Activated CD4-positive, alpha-beta T cell treated with anti-CD3 and anti-CD28 coated beads, Interleukin-10, Interleukin-2, amounts not matched to agents 100 ng/mL and 50 ng/mL, durations not matched to agents 16 hours and 8 hours (primary cell): ENCODE results near the gene FBXW11.

ENCODE experiments used
- DNase-seq: peaks from one replicate; pipeline ENCODE4 v3.0.0-alpha.2; 2020

FBXW11 gene

DNA sequence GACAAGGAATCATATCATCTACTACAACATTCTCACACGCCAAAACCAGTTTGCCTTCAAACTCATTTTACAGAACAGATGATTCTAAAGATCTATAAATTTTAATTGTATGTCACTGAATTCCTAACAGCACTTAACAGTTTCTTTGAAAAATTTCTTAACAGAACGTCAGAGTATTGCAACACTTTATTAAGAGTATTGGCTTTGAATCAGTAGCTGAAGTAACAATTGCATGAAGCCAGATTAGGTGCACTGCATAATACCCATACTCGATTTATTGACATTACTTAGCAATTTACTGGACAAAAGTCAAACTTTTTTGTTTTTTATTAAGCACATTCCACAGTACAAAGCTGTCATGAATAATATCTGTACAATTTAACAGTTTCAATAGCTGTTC, 145.1 kb downstream of the FBXW11 start:
- no peak for DNase-seq

DNA sequence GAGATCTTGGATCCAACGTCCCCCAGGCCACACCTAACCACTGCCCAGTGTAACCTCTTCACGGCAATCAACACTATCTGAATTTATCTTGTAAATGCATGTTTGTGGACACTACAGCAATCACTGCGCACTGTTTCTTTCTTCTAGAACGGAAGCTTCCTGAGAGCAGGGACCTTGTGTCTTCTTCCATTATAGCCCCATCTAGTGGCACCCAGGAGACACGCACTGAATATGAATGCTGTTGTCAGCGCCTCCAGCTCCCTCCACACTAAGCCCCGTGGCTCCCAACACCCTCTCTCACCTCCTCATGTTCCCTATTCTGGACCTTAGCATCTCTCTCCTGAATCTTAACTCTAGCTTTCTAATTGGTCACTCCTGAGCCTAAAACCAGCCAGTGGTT, 148.1 kb downstream of the FBXW11 start:
- DNase-seq = peak; percentile 22

DNA sequence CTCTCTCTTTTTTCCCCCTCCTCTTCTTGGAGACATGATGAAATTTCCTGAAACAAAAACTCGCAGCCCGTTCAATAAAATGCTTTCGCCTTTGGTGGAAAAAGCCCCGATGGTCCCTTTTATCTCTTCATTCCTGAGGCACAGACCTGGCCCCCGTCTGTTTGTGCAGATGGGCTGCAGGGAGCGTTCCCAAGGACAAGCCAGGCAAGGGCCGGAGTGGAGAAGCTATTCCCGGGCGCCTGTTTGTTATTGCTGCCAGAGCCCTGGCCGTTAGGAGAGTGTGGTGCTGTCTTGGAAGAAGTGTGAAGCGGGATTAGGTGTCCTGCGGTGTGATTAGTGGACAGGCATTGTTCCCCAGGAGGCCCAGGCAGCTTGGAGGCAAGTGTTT, 149.0 kb downstream of the FBXW11 start:
- no peak for DNase-seq

DNA sequence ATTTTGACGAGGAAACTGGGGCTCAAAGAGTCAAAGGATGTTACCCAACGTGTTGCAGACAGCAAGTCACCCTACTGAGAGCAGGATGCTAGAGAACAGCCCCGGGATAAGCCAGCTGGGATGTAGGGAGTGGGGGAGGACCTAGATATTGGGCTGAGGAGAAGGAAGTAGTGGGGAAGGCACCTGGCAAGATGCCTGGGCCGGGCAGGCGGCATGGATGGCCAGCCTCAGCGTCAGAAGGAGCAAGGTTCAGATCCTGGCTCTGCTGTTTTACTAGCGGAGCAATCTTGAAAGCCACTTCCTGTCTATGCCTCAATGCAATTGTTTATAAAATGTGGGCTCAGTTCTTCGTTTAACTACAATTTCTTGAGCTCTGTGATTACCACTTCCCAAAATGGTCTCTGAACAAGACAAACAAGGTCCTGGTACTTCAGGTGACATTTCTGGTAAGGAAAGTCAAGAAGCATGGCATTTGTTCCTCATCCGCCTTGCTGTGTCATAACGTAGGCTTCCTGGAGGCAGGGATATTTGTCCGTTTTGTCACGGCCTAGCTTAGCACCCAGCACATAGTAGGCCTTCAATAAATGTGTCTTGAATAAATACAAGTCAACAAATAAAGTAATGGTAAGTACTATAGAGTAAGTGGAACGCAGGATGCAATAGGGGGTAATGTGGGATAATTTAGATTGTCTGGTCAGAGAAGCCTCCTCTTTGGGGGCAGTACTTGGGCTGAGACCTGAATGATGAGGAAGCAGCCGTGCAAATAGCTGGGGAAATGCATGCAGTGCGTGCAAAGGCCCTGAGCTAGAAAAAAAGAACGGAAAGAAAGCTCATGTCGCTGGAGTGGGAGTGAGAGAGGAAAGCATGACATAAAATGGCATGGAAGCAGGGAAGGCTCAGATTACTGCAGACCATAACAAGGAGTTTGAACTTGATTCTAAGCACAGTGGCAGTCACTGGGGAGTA, 150.4 kb downstream of the FBXW11 start:
- DNase-seq = no peak

DNA sequence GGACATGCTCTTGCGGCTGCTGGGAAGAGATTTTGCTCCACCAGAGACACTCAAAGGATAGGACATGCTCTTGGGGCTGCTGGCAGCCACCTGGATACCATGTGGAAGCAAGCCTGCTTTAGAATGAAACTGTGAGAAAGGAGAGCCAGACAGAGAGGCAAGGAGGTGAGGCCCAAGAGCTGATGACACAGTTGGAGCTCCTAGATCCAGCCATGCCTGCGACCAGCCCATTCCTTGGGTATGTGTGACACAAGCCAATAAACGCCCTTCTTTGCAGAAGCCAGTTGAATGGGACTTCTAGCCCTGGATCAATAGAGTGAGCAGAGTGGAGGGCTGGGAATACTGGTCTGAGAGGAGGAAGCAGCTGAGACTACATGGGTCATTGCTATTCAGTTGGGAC, 151.2 kb downstream of the FBXW11 start:
- DNase-seq = no peak

DNA sequence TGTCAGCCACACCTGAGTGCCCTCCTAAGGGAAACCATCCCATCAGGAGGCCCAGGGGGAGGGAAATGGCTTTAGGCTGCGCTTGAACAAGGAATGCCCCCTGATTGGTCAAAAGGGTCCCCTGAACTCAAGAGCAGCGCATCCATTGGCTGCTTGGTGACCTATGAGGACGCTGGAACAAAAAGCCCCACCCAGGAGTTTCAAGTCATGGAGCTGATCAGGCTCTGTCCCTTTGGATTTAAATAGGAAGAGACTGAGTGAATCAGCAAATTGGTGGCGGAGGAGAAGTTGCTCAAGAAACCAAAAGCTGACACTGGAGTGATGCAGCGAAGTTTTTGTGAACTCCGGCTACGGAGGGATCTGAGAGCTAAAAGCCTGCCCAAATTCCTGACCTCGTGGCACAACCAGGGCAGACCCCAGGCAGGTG, 154.2 kb downstream of the FBXW11 start:
- DNase-seq = no peak

- DNase-seq = no peak
Measured at GRCh38 chr5:171851251-171851650, 155.2 kb downstream of the FBXW11 start.

- no peak for DNase-seq
Measured at GRCh38 chr5:171850324-171850947, 156.0 kb downstream of the FBXW11 start.

GRCh38 chr5:171849585-171850323, 156.7 kb downstream of the FBXW11 start:
- DNase-seq = no peak

GRCh38 chr5:171848911-171849520, 157.4 kb downstream of the FBXW11 start:
- no peak for DNase-seq

DNA sequence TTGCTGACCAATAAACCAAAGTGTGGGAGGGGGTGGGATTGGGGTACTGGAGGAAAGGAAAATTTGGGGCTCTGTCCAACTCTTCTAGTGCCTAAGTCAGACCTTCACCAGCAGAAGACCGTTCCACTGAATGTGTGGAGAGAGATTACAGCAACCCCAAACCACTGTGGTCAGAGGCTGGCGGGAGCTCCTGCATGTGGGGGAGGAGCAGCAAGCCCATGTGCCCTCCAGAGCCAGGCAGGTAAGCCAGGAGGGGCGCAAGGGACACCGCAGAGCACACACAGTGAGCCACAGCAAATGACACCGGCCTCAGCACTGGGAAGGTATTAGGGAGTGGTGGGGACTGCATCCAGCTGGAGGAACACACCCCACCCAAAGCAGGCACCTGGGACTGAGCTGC, 158.0 kb downstream of the FBXW11 start:
- DNase-seq = no peak

DNA sequence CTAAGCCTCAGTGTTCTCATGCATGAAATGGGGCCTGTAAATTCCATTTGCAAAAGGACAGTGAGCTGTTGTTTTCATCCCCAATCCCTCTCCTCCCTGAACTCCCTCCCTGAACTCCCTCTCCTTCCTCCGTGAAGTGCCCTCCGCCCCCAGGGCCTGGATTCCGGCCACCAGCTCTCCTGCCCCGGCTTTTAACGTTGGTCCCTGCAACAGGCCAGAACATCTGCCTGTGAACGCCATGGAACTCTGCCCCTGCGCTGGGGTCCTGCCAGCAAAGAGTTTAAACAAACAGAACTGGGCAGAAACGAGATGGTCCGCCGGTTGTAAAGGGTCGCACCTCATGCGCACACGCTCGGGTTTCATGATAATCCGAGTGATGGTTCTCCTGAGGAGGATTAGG, 158.4 kb downstream of the FBXW11 start:
- DNase-seq = no peak

- no peak for DNase-seq
Measured at GRCh38 chr5:171847026-171847425, 159.4 kb downstream of the FBXW11 start.

DNA sequence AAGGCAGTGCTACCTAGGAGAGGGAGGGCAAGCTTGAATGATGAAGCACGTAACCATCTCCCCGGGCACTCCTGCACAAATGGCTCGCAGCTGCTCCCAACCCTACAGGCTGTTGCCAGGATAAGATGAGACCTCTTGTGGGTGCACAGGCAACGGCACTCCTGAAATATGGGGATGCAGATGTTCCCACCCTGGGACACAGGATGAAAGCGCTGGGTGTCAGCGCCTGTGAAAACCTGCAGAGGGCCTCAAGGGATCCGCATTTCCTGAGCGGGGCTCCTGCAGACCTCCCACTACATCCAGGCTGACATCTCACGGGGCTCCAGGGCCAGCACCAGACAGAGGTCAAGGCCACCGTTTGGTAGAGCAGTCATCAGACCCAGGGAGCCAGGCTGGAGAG, 160.1 kb downstream of the FBXW11 start:
- DNase-seq = no peak

DNA sequence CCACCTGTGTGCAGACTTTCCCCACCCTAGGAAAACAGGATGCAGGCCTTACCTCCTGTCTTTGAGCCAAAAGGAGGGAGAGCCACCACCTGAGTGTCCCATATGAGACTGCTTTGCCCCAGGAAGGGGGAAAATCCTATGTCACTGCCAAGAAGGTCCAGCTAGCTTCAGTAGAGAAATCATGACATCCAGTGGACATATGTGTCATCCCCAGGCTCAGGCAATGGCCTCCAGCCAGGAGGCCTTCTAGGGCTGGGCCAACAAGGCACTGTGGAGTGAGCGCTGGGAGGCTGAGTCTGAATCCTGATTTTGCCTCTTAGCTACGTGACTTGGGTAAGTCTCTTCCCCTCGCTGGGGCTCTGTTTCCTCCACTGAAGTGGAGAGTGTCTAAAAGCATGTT, 160.6 kb downstream of the FBXW11 start:
- no peak for DNase-seq

- no peak for DNase-seq
Measured at GRCh38 chr5:171845040-171845630, 161.3 kb downstream of the FBXW11 start.

DNA sequence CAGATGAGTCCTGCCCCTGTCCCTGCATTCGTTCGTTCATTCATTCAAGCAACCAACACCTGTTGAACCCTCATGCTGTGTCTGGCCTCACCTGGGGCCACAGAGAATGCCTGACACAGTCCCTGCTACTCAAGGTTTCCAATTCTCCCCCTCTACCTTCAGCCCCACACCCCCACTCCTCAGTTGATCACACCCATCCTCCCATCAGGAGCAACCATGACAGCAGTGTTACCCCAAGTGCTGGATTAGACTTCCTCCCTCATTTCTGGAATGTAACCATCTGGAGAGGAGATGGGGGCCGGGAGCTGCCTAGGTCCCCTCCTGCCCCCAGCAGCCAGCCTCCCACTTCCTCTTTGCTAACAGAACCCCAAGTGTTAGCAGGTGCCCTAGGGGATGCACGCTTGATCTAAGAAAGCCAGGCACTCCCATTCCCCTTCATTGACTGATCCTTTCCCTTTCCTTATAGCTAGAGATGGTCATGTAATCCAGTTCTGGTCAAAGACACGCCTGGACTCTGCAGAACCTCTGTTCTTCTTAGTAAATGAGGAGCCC, 163.6 kb downstream of the FBXW11 start:
- DNase-seq = no peak

DNA sequence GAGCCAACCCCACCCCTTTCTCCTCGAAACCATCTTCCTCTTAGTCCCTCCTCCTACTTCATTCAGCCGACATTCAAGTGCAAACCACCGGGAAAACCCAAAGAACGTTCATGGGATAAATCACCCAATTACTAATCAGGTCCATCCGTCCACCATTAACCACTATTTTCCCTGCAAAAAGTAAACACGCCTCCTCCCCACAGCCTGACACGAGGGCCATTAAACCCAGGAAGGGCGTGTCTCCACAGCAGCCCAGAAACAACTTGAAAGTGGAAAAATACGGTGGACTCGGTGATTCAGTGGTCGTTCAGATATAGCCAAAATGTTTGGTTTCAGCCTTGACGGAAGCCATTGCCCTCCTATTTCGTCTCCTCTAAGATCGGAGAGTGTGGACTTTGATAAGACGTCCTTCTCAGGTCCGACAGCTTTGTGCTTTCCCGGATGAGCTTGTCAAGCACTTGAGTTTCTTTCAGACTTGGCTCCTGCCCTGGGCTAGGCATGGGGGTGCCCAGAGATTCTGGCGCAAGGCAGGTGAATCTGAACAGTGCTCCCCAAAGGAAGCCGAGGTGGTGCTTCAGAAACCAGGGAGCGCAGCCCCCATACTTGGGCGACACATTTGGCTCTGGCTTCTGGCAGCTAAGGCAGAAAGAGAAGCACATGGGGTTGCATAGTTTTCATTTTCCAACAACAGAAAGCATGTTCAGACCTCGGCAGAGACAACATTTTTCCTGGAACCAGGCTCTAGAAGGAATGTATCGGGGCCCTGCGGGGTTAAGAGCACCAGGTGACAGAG, 164.3 kb downstream of the FBXW11 start:
- DNase-seq = no peak

- no peak for DNase-seq
Measured at GRCh38 chr5:171840711-171841522, 165.5 kb downstream of the FBXW11 start.

- peak; percentile 7 for DNase-seq
Measured at GRCh38 chr5:171840066-171840465, 166.4 kb downstream of the FBXW11 start.

DNA sequence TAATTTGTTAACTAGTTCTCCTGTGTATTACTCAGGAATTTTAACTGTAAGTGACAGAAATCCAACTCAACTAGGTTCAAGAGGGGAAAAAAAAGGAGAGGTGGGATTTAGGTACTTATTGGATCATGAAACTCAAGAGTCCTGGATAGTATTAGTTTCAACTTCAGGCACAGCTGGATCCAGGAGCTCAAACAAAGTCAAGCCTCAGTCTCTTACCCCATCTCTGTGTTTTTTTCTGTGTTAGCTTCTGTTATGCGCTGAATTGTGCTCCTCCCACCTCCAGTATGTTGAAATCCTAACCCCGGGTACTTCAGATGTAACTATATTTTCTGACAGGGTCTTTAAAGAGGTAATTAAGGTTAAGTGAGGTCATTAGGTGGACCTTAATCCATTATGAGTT, 167.3 kb downstream of the FBXW11 start:
- DNase-seq = no peak
